Right cardiac atrium (tissue), 5 donors: ENCODE results near the gene NECTIN4. TPM values are rescaled to one million over a fixed set of nuclear protein-coding genes. Genes with fewer than 3 reads are reported as not detected.
"Not testable (repeated sequence)": the region's sequence is repeated elsewhere in the genome, so short reads cannot be mapped to it uniquely, and the experiment has no call there.

Source experiments
- ATAC-seq, 2 donors: fragments of 200-7000 bp; cut with Tn5 transposase; one replicate each; pipeline versions ENCODE4 v1.8.0 to v1.9.1; 2020; ENCODE audit warnings: moderate library complexity in 2 of 2, mild to moderate bottlenecking in 1 of 2
- DNase-seq, 3 donors: peaks; one replicate each; pipeline ENCODE4 v3.0.0-alpha.2; 2020
- H3K27ac ChIP-seq: one replicate; pipeline ENCODE4 v1.5.1; 2013; ENCODE audit warnings: mild to moderate bottlenecking, low read length, control low read depth, moderate library complexity
- H3K27me3 ChIP-seq: one replicate; pipeline ENCODE4 v1.6.1; 2013; ENCODE audit not compliant: control insufficient read depth, insufficient read depth
- H3K4me1 ChIP-seq: one replicate; pipeline ENCODE4 v1.6.1; 2013; ENCODE audit warnings: low read length; ENCODE audit not compliant: control insufficient read depth, insufficient read depth
- H3K4me3 ChIP-seq: one replicate; pipeline ENCODE4 v1.5.1; 2013; ENCODE audit warnings: low read length, control low read depth
- H3K9me3 ChIP-seq: one replicate; pipeline ENCODE4 v1.6.1; 2013; ENCODE audit warnings: low read length; ENCODE audit not compliant: control insufficient read depth
- WGBS: extraction: QIAGEN DNeasy Blood & Tissue Kit; methylation state at CpG from one replicate; pipeline ENCODE4 v1.1.7; 2013; 5-methylcytosine and 5-hydroxymethylcytosine counted together
- intact Hi-C, 4 donors: fragments of 100-400 bp; cut with DNase I; formaldehyde crosslinking; loops; one replicate each; pipeline versions ENCODE4 v1.11.0 to v1.14.0; 2022 to 2023
- polyA plus RNA-seq: library from polyadenylated mRNA; stranded (reverse); fragments of 200-250 nt; gene quantifications from one replicate; pipeline ENCODE4 v1.2.3, GENCODE V29; 2013
- total RNA-seq, 4 donors: library from RNA; stranded (reverse); fragmentation: NEBNext Ultra II Directional; extraction: Animal tissue kit (Norgen Biotek cat#: 25700); gene quantifications; one replicate each; pipeline ENCODE4 v1.2.1, GENCODE V29; 2021
- donor health status: healthy with polysubstance abuse.
- donor health status: DM: no; HTN: yes; CAD: no.
- donor health status: DM: no; HTN: no; CAD: no.
- donor health status: DM: no; HTN: yes; CAD: no; lungs with severe emphysema.
- donor health status: DM: yes; HTN: yes; CAD: no.

Gene NECTIN4
- total and polyA plus RNA-seq, 5 donors, result 0.02 TPM; not detected in 4

DNA sequence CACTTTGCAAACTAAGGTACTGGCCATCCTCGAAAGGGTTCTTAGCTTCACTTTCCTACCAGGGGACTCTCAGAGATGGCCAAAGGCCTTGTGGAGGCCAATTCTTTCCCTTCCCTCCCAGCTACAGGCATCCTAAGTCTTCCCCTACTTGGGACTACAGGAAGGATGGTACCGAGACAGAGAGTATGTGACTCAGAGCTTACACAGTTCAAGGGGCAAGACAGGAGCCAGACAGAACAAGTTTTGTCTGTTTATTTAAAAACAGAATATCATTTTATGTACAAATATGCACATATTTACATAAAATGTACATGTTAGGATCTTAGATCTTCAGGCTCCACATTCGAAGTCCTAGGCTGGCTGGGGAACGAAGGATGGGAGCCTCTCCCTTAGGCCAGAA lies 18.6 kb downstream of the NECTIN4 start:
- Histone ChIP-seq H3K27me3 (no peaks in the 10 kb centered on the region), H3K9me3 (no peaks in the 10 kb centered on the region), H3K4me1 (no peaks in the 10 kb centered on the region), H3K4me3 (no peak overlapping the region), H3K27ac (no peak overlapping the region)
- DNase-seq, result no peak
- intact Hi-C loops, result loop anchor here in 1 of 4 donors (10.0 kb wide), 1 partner anchor 64 kb away; the partner anchor contains the start of gene DEDD
- 94% methylated on average over 4 of the region's 4 CpGs for WGBS
- ATAC-seq, result no peak

- H3K9me3 ChIP-seq, result no peaks in the 10 kb centered on the region
- DNase-seq (peak; percentile 61 to 86 (median 85)), ATAC-seq (peak; percentile 59 to 67)
- H3K27me3 ChIP-seq, result no peaks in the 10 kb centered on the region
- WGBS, result 70% methylated on average over 9 of the region's 9 CpGs
- intact Hi-C loops, result loop anchor here in 1 of 4 donors (10.0 kb wide), 1 partner anchor 65 kb away; the partner anchor contains the start of gene DEDD
- peak within 1 kb of the TSS; percentile 33 for H3K4me3 ChIP-seq
- peak within 1 kb of the TSS; percentile 46 for H3K27ac ChIP-seq
- H3K4me1 ChIP-seq, result no peaks in the 10 kb centered on the region
These were observed 19.6 kb downstream of the NECTIN4 start, which contains the start of gene ARHGAP30 for GRCh38 chr1:161069731-161070270. Gene ARHGAP30 (minus strand): TSS chr1:161069891. CDS start chr1:161069624, 267 bp downstream.

DNA sequence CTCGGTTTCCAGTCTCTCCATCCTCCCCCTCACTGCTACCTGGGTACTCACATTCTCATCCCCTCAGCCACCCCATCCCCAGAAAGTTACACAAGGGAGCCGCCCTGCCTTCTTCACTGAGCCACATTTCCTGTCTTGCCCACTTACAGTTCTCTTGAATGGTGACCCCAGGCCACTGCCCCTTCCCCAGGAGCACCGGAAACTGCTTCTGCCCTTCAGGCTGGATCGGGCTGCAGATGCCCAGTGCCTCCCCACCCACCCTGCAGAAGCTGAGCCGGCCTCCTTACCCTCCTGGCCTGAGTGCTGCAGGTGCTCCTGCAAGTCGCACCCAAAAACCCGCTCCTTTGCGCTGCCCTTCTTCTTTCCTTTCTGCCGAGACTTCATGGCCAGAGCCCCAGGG lies 20.1 kb downstream of the NECTIN4 start:
- intact Hi-C loops, result no loop called here
- peak overlapping the region; percentile 46 for H3K27ac ChIP-seq
- ATAC-seq, result no peak
- H3K4me3 ChIP-seq, result peak overlapping the region; percentile 33
- no peaks in the 10 kb centered on the region for H3K9me3 ChIP-seq
- DNase-seq, result no peak
- H3K4me1 ChIP-seq, result no peaks in the 10 kb centered on the region
- WGBS, result 74% methylated on average over 9 of the region's 9 CpGs
- no peaks in the 10 kb centered on the region for H3K27me3 ChIP-seq

GRCh38 chr1:161068306-161069234 lies 20.8 kb downstream of the NECTIN4 start:
- intact Hi-C loops, result no loop called here
- Histone ChIP-seq H3K4me3 (peak overlapping the region; percentile 33), H3K9me3 (no peaks in the 10 kb centered on the region), H3K27ac (peak overlapping the region; percentile 46), H3K4me1 (no peaks in the 10 kb centered on the region), H3K27me3 (no peaks in the 10 kb centered on the region)
- ATAC-seq (peak; percentile 77 to 89), DNase-seq (peak; percentile 69 to 88 (median 85))
- whole genome bisulfite sequencing, result 67% methylated on average over 10 of the region's 10 CpGs

- DNase-seq, result no peak
- no peak overlapping the region for H3K27ac ChIP-seq
- no peaks in the 10 kb centered on the region for H3K27me3 ChIP-seq
- H3K4me1 ChIP-seq, result no peaks in the 10 kb centered on the region
- intact Hi-C loops, result no loop called here
- WGBS, result 67% methylated on average over 3 of the region's 3 CpGs
- no peak overlapping the region for H3K4me3 ChIP-seq
- ATAC-seq, result no peak
- H3K9me3 ChIP-seq, result no peaks in the 10 kb centered on the region
These were observed 22.7 kb downstream of the NECTIN4 start for GRCh38 chr1:161066694-161067093.

- H3K27me3 ChIP-seq, H3K4me3 ChIP-seq, H3K4me1 ChIP-seq, intact Hi-C loops, ATAC-seq, DNase-seq, H3K27ac ChIP-seq, H3K9me3 ChIP-seq: not testable (repeated sequence)
- WGBS, result 93% methylated on average over 7 of the region's 7 CpGs
These were observed 23.7 kb downstream of the NECTIN4 start for GRCh38 chr1:161065681-161066080.

DNA sequence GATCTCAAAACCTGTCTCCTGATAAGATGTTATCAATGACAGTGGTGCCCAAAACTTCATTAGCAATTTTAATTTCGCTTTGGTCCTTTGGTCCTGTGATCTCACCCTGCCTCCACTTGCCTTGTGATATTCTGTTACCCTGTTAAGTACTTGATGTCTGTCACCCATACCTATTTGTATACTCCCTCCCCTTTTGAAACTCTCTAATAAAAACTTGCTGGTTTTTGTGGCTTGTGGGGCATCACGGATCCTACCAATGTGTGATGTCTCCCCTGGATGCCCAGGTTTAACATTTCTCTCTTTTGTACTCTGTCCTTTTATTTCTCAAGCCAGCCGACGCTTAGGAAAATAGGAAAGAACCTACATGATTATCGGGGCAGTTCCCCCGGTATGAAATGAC lies 25.4 kb downstream of the NECTIN4 start:
- ATAC-seq, H3K27ac ChIP-seq, H3K4me1 ChIP-seq, intact Hi-C loops, H3K4me3 ChIP-seq, H3K9me3 ChIP-seq, H3K27me3 ChIP-seq, DNase-seq: not testable (repeated sequence)
- WGBS, result 51% methylated on average over 6 of the region's 6 CpGs

DNA sequence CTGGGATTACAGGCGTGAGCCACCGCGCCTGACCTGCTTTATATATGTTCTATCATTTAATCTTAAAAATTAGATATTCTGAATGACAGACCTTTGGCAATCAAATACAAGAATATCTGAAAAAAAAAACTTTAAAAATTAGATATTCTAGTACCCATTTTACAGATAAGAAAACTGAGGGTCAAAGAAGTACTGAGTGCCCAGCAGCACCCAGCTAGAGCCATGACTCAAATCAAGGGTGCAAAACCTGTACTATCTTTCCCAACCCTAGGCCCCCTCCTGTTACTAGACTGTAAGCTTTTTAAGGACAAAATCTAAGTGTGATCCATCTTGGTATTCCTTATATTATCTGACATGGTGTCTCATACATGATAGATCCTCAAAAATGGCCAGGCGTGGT lies 27.9 kb downstream of the NECTIN4 start:
- Histone ChIP-seq H3K4me1 (no peaks in the 10 kb centered on the region), H3K27ac (no peak overlapping the region), H3K9me3 (no peaks in the 10 kb centered on the region), H3K4me3 (no peak overlapping the region), H3K27me3 (no peaks in the 10 kb centered on the region)
- 93% methylated on average over 4 of the region's 4 CpGs for WGBS
- DNase-seq (no peak), ATAC-seq (no peak)
- intact Hi-C loops, result no loop called here

GRCh38 chr1:161059293-161059692 lies 30.1 kb downstream of the NECTIN4 start:
- DNase-seq, result no peak
- WGBS, result 70% methylated on average over 6 of the region's 6 CpGs
- Histone ChIP-seq H3K9me3 (no peaks in the 10 kb centered on the region), H3K4me3 (no peak overlapping the region), H3K27ac (no peak overlapping the region), H3K27me3 (no peaks in the 10 kb centered on the region), H3K4me1 (no peaks in the 10 kb centered on the region)
- no peak for ATAC-seq
- intact Hi-C loops, result no loop called here

DNA sequence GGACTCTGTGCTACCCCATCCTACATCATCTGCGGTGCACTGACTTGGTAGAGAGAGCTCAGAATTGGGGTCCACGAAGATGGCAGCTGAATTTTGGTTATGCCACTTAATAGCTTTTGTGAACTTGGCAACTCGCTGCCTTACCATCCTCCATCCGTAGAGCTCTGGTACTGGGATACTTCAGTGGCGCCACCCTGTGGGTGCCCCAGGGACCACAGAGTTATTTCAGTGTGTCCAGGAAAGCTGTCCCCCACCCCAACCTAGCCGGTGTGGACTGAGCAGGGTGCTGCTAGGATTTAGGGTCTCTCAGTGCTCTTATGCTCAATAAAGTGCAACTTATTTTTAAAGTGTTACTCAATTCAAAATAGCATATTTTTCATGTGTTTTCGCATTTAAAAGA lies 34.6 kb downstream of the NECTIN4 start:
- ATAC-seq, result no peak
- no peak overlapping the region for H3K4me3 ChIP-seq
- no peaks in the 10 kb centered on the region for H3K4me1 ChIP-seq
- no peak overlapping the region for H3K27ac ChIP-seq
- WGBS, result 75% methylated on average over 7 of the region's 7 CpGs
- H3K9me3 ChIP-seq, result no peaks in the 10 kb centered on the region
- no peaks in the 10 kb centered on the region for H3K27me3 ChIP-seq
- intact Hi-C loops, result no loop called here
- no peak for DNase-seq

DNA sequence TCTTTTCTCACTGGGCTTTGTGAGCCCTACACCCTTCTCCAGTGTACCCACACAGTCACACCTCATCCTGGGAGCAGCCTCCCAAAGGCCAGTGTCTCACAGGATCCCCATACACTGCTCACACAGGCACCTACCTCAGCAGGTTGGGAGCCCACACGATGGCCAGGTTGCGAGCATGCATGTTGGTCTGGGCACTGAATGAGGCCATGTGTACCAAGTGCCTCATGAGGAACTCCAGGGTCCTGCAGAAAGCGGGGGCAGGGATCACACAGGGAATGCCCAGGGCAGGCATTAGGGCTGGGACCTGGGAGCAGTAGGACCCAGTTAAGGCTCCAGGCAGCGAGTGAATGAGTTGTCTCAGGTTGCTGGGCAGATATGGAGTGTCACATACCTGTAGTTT lies 35.1 kb downstream of the NECTIN4 start:
- ATAC-seq, result no peak
- DNase-seq, result no peak
- Histone ChIP-seq H3K4me1 (no peaks in the 10 kb centered on the region), H3K4me3 (no peak overlapping the region), H3K27ac (no peak overlapping the region), H3K27me3 (no peaks in the 10 kb centered on the region), H3K9me3 (no peaks in the 10 kb centered on the region)
- intact Hi-C loops, result no loop called here
- 84% methylated on average over 4 of the region's 4 CpGs for WGBS
